ENCODE results near the gene TREM2.
A peak's percentile ranks its signal among the peaks of the same experiment; 100 is the strongest.

Gene TREM2

GRCh38 chr6:41182069-41183034, 19.4 kb upstream of the TREM2 start:
- DNase-seq (ENCODE audit: low spot score), result peak; percentile 69

GRCh38 chr6:41181566-41181965, 18.6 kb upstream of the TREM2 start:
- DNase-seq (ENCODE audit: low spot score), result no peak

GRCh38 chr6:41179163-41179562, 16.2 kb upstream of the TREM2 start:
- DNase-seq (ENCODE audit: low spot score), result no peak

- no peak for DNase-seq (ENCODE audit: low spot score)
Measured at GRCh38 chr6:41177695-41178094, 14.8 kb upstream of the TREM2 start.

- DNase-seq (ENCODE audit: low spot score), result no peak
Measured at GRCh38 chr6:41177287-41177686, 14.4 kb upstream of the TREM2 start.

GRCh38 chr6:41176189-41176588, 13.3 kb upstream of the TREM2 start:
- no peak for DNase-seq (ENCODE audit: low spot score)

GRCh38 chr6:41175084-41175483, 12.2 kb upstream of the TREM2 start:
- DNase-seq (ENCODE audit: low spot score), result no peak

GRCh38 chr6:41174610-41175009, 11.7 kb upstream of the TREM2 start:
- DNase-seq (ENCODE audit: low spot score), result no peak

GRCh38 chr6:41171908-41172307, 9.0 kb upstream of the TREM2 start:
- no peak for DNase-seq (ENCODE audit: low spot score)

GRCh38 chr6:41170547-41171160, 7.7 kb upstream of the TREM2 start:
- no peak for DNase-seq (ENCODE audit: low spot score)

- DNase-seq (ENCODE audit: low spot score), result no peak
Measured at GRCh38 chr6:41167173-41167963, 4.5 kb upstream of the TREM2 start.

GRCh38 chr6:41164551-41165120, 1.7 kb upstream of the TREM2 start:
- no peak for DNase-seq (ENCODE audit: low spot score)

GRCh38 chr6:41163419-41163717, 452 bp upstream of the TREM2 start:
- no peak for DNase-seq (ENCODE audit: low spot score)

GRCh38 chr6:41161851-41162552, 914 bp downstream of the TREM2 start:
- no peak for DNase-seq (ENCODE audit: low spot score)

GRCh38 chr6:41161380-41161779, 1.5 kb downstream of the TREM2 start:
- no peak for DNase-seq (ENCODE audit: low spot score)

- no peak for DNase-seq (ENCODE audit: low spot score)
Measured at GRCh38 chr6:41160933-41161332, 2.0 kb downstream of the TREM2 start.

- no peak for DNase-seq (ENCODE audit: low spot score)
Measured at GRCh38 chr6:41159415-41160082, 3.4 kb downstream of the TREM2 start.

GRCh38 chr6:41157323-41157722, 5.6 kb downstream of the TREM2 start:
- no peak for DNase-seq (ENCODE audit: low spot score)

- DNase-seq (ENCODE audit: low spot score), result no peak
Measured at GRCh38 chr6:41156771-41157170, 6.1 kb downstream of the TREM2 start.

- no peak for DNase-seq (ENCODE audit: low spot score)
Measured at GRCh38 chr6:41156001-41156400, 6.9 kb downstream of the TREM2 start.

GRCh38 chr6:41155132-41155805, 7.6 kb downstream of the TREM2 start:
- DNase-seq (ENCODE audit: low spot score), result no peak
